Right lobe of liver (tissue), 6 donors: ENCODE results near the gene COIL. TPM values are rescaled to one million over a fixed set of nuclear protein-coding genes. Genes with fewer than 3 reads are reported as not detected.

Experiments
- ATAC-seq, 4 donors: fragments of 200-7000 bp; cut with Tn5 transposase; one replicate each; pipeline ENCODE4 v1.9.1; 2020; ENCODE audit warnings: mild to moderate bottlenecking in 4 of 4, moderate library complexity in 4 of 4
- DNase-seq, 3 donors: peaks; one replicate each; pipeline ENCODE4 v3.0.0-alpha.2; 2020
- H3K27ac ChIP-seq, 3 donors: fragments of 200-600 bp; one replicate each; pipeline ENCODE4 v1.8.0; 2022
- H3K27me3 ChIP-seq, 2 donors: fragments of 200-600 bp; one replicate each; pipeline ENCODE4 v1.8.0; 2022
- H3K36me3 ChIP-seq, 4 donors: fragments of 200-600 bp; sonication (generic) in 1 of 4; one replicate each; pipeline versions ENCODE4 v1.5.1 to v1.8.0; 2017 to 2022; ENCODE audit warnings: control low read depth in 1 of 4
- H3K4me1 ChIP-seq, 4 donors: fragments of 200-600 bp; sonication (generic) in 1 of 4; one replicate each; pipeline versions ENCODE4 v1.5.1 to v1.8.0; 2017 to 2022; ENCODE audit warnings: control low read depth in 1 of 4
- H3K4me3 ChIP-seq, 3 donors: fragments of 200-600 bp; one replicate each; pipeline ENCODE4 v1.8.0; 2022
- H3K9me3 ChIP-seq, 4 donors: fragments of 200-600 bp; sonication (generic) in 1 of 4; one replicate each; pipeline versions ENCODE4 v1.5.1 to v1.8.0; 2017 to 2022; ENCODE audit warnings: control low read depth in 1 of 4
- CTCF ChIP-seq, 4 donors: fragments of 200-600 bp in 3 of 4; fragments of 450-650 bp in 1 of 4; IDR thresholded peaks; one replicate each; pipeline versions ENCODE4 v1.5.1 to v1.8.0; 2016 to 2022; ENCODE audit warnings: antibody characterized with exemption in 4 of 4, mild to moderate bottlenecking in 2 of 4
- POLR2A ChIP-seq: fragments of 450-650 bp; IDR thresholded peaks from one replicate; pipeline ENCODE4 v1.6.1; 2017; ENCODE audit warnings: antibody characterized with exemption, mild to moderate bottlenecking
- WGBS: methylation state at CpG from one replicate; pipeline ENCODE4 v1.1.6; 2018; ENCODE audit warnings: low coverage, low lambda C conversion rate; ENCODE audit not compliant: insufficient coverage; ENCODE audit errors: missing lambda C conversion rate; 5-methylcytosine and 5-hydroxymethylcytosine counted together
- intact Hi-C, 2 donors: fragments of 100-400 bp; cut with DNase I; formaldehyde crosslinking; loops; one replicate each; pipeline versions ENCODE4 v1.11.2 to v1.14.1; 2022
- total RNA-seq, 6 experiments: library from RNA; depleted of rRNA in 2 of 6; stranded (reverse); fragments of >200 nt in 2 of 6; fragmentation: NEBNext Ultra II Directional in 3 of 6; extraction: Animal tissue kit (Norgen Biotek cat#: 25700) in 3 of 6; gene quantifications; one replicate each; pipeline versions ENCODE4 v1.1.0 to v1.2.4, GENCODE V29; 2016 to 2023
- donor health status: DM: no; HTN: yes; CAD: no.
- donor health status: DM: no; HTN: no; CAD: no.
- donor health status: DM: no; HTN: no; CAD: no.
- donor health status: DM: no; HTN: yes; CAD: no.
- donor health status: DM: no; HTN: yes; CAD: no.

COIL gene
- total RNA-seq, 6 experiments from 2014 or later = 5.5 to 7.1 (median 6.5) TPM

- ATAC-seq = no peak
- intact Hi-C loops = no loop called here
- Histone ChIP-seq H3K27me3 (no peaks in the 10 kb centered on the region), H3K36me3 (peaks cover 0 to 17% (median 5%) of the 10 kb centered on the region in 4 donors), H3K4me3 (no peak overlapping the region), H3K4me1 (peaks cover 0 to 13% (median 0%) of the 10 kb centered on the region in 4 donors), H3K9me3 (no peaks in the 10 kb centered on the region), H3K27ac (peak overlapping the region in 1 of 3 donors; percentile 19)
- no peak for DNase-seq
- no peak for TF ChIP-seq POLR2A
- WGBS = 91% methylated on average over 6 of the region's 6 CpGs
Observed at GRCh38 chr17:56936697-56937322, 24.0 kb downstream of the COIL start.

GRCh38 chr17:56935461-56935860, 25.4 kb downstream of the COIL start:
- peaks cover 0 to 13% (median 0%) of the 10 kb centered on the region in 4 donors for H3K4me1 ChIP-seq
- 91% methylated on average over 2 of the region's 3 CpGs for WGBS
- ATAC-seq = no peak
- H3K9me3 ChIP-seq = no peaks in the 10 kb centered on the region
- no peak for DNase-seq
- H3K27ac ChIP-seq = no peak overlapping the region
- H3K4me3 ChIP-seq = no peak overlapping the region
- no peak for TF ChIP-seq POLR2A
- TF ChIP-seq CTCF (IDR thresholded peaks at IDR 0.05) = no peak
- H3K36me3 ChIP-seq = peaks cover 0 to 9% (median under 1%) of the 10 kb centered on the region in 4 donors
- H3K27me3 ChIP-seq = no peaks in the 10 kb centered on the region
- intact Hi-C loops = no loop called here

- intact Hi-C loops = no loop called here
Observed at GRCh38 chr17:56934280-56934679, 26.6 kb downstream of the COIL start.

GRCh38 chr17:56933868-56934267, 27.0 kb downstream of the COIL start:
- 100% methylated on average over 1 of the region's 1 CpG for WGBS

More at GRCh38 chr17:56934280-56934679, 26.6 kb downstream of the COIL start:
- Histone ChIP-seq H3K4me3 (no peak overlapping the region), H3K27ac (no peak overlapping the region), H3K4me1 (peaks cover 0 to 13% (median 0%) of the 10 kb centered on the region in 4 donors), H3K27me3 (no peaks in the 10 kb centered on the region), H3K9me3 (no peaks in the 10 kb centered on the region), H3K36me3 (peaks cover 0 to 9% (median 0%) of the 10 kb centered on the region in 4 donors)
- no peak for DNase-seq
- ATAC-seq = no peak
- 91% methylated on average over 4 of the region's 4 CpGs for WGBS
- no peak for TF ChIP-seq POLR2A
- TF ChIP-seq CTCF (IDR thresholded peaks at IDR 0.05) = no peak

More at GRCh38 chr17:56933868-56934267, 27.0 kb downstream of the COIL start:
- no peak for TF ChIP-seq CTCF (IDR thresholded peaks at IDR 0.05)
- no peak for TF ChIP-seq POLR2A
- H3K36me3 ChIP-seq = peaks cover 0 to 9% (median 0%) of the 10 kb centered on the region in 4 donors
- no peak overlapping the region for H3K27ac ChIP-seq
- no peaks in the 10 kb centered on the region for H3K9me3 ChIP-seq
- intact Hi-C loops = no loop called here
- no peak for ATAC-seq
- peaks cover 0 to 13% (median 0%) of the 10 kb centered on the region in 4 donors for H3K4me1 ChIP-seq
- no peak overlapping the region for H3K4me3 ChIP-seq
- H3K27me3 ChIP-seq = no peaks in the 10 kb centered on the region
- no peak for DNase-seq
